ENCODE results near the gene FOXC2.

The FOXC2 gene

DNA sequence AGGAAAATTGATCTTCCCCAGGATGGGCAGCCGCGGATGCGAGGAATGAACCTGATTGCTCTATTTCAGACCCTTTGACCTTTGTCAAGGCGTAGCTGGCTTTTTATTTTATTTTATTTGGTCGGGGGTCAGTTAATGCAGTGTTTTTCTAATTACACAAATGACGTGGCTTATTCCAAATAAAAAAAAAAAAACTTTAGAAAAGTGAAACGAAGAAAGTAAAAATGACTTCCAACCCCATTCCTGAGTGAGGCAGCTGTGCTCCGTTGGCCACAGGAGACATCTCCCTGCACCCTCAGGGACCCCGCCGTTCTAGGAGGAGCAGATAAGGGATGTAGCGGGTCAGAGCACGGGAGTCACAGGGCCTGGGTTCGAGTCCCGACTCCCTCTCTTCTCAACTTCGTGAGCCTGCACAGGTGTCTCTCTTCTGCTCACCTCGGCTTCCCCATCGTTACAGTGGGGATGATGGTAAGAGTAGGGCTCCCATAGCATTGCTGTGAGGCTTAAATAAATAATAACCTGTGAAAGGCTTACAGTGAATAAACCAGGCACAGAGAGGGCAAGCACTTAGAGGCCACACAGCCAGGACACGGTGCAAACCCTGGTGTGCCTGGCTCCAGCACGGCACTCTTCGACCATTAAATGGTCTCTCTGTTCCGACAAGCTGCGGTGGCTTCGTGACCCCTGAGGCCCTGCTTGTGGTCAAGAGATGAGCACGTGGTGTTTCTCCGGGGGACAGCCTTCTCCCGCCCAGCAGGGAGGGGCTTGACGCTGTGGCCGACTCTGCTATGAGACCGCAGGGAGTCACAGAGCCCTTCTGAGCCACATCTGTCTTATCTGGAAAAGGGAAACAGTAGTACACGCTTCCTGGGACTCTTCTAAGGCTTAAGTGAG, 46.1 kb upstream of the FOXC2 start:
- TF ChIP-seq, protein P1, sequence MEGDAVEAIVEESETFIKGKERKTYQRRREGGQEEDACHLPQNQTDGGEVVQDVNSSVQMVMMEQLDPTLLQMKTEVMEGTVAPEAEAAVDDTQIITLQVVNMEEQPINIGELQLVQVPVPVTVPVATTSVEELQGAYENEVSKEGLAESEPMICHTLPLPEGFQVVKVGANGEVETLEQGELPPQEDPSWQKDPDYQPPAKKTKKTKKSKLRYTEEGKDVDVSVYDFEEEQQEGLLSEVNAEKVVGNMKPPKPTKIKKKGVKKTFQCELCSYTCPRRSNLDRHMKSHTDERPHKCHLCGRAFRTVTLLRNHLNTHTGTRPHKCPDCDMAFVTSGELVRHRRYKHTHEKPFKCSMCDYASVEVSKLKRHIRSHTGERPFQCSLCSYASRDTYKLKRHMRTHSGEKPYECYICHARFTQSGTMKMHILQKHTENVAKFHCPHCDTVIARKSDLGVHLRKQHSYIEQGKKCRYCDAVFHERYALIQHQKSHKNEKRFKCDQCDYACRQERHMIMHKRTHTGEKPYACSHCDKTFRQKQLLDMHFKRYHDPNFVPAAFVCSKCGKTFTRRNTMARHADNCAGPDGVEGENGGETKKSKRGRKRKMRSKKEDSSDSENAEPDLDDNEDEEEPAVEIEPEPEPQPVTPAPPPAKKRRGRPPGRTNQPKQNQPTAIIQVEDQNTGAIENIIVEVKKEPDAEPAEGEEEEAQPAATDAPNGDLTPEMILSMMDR (IDR thresholded peaks at IDR 0.05; ENCODE audit: low read depth, low read length) = no peak
- no peaks in the 10 kb centered on the region for H3K9me3 ChIP-seq (ENCODE audit: severe bottlenecking)
- no peaks in the 10 kb centered on the region for H3K36me3 ChIP-seq
- no peak overlapping the region for H3K27ac ChIP-seq
- no peak for DNase-seq
- peaks cover 27% of the 10 kb centered on the region for H3K27me3 ChIP-seq (ENCODE audit: insufficient read depth, low read depth, severe bottlenecking)
- no peak overlapping the region for H3K4me3 ChIP-seq (ENCODE audit: low read depth, low read length)

GRCh38 chr16:86521236-86522197, 45.1 kb upstream of the FOXC2 start:
- TF ChIP-seq, protein P1 (IDR thresholded peaks at IDR 0.05; ENCODE audit: low read depth, low read length) = no peak
- Histone ChIP-seq H3K27me3 (ENCODE audit: insufficient read depth, low read depth, severe bottlenecking) (peaks cover 18% of the 10 kb centered on the region), H3K27ac (no peak overlapping the region), H3K4me3 (ENCODE audit: low read depth, low read length) (no peak overlapping the region), H3K9me3 (ENCODE audit: severe bottlenecking) (no peaks in the 10 kb centered on the region), H3K36me3 (no peaks in the 10 kb centered on the region)
- DNase-seq = no peak

- no peak overlapping the region for H3K27ac ChIP-seq
- H3K36me3 ChIP-seq = no peaks in the 10 kb centered on the region
- H3K27me3 ChIP-seq (ENCODE audit: insufficient read depth, low read depth, severe bottlenecking) = peaks cover 7% of the 10 kb centered on the region
- no peak for DNase-seq
- no peak overlapping the region for H3K4me3 ChIP-seq (ENCODE audit: low read depth, low read length)
- H3K9me3 ChIP-seq (ENCODE audit: severe bottlenecking) = no peaks in the 10 kb centered on the region
- TF ChIP-seq, protein P1 (IDR thresholded peaks at IDR 0.05; ENCODE audit: low read depth, low read length) = no peak
These were observed 44.0 kb upstream of the FOXC2 start for GRCh38 chr16:86522634-86523033.

GRCh38 chr16:86523166-86523740, 43.4 kb upstream of the FOXC2 start:
- Histone ChIP-seq H3K4me3 (ENCODE audit: low read depth, low read length) (no peak overlapping the region), H3K9me3 (ENCODE audit: severe bottlenecking) (no peaks in the 10 kb centered on the region), H3K27ac (no peak overlapping the region), H3K36me3 (no peaks in the 10 kb centered on the region), H3K27me3 (ENCODE audit: insufficient read depth, low read depth, severe bottlenecking) (peaks cover 2% of the 10 kb centered on the region)
- DNase-seq = no peak
- TF ChIP-seq, protein P1 (IDR thresholded peaks at IDR 0.05; ENCODE audit: low read depth, low read length) = no peak

DNA sequence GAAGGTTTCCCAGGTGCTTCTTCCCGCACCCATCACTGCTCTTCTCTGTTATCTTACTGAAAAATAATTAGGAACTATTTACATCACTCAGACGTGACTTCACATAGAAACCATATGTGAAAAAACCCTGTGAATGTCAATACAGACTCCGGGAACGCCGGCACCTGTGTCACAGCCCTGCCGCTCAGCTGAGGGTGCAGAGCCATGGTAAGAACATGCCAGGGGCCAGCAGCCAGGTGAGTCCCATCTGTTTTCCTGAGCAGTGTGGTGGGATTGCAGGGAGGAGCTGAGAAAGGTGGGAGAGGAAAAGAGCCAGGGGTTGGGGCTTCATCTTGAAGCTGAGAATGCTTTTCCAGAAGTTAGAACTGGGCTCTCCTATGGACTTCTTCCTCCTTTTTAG, 42.6 kb upstream of the FOXC2 start:
- no peak overlapping the region for H3K27ac ChIP-seq
- H3K9me3 ChIP-seq (ENCODE audit: severe bottlenecking) = no peaks in the 10 kb centered on the region
- TF ChIP-seq, protein P1 (IDR thresholded peaks at IDR 0.05; ENCODE audit: low read depth, low read length) = no peak
- DNase-seq = no peak
- H3K27me3 ChIP-seq (ENCODE audit: insufficient read depth, low read depth, severe bottlenecking) = no peaks in the 10 kb centered on the region
- no peak overlapping the region for H3K4me3 ChIP-seq (ENCODE audit: low read depth, low read length)
- H3K36me3 ChIP-seq = no peaks in the 10 kb centered on the region

Measured in WERI-Rb-1 (cell line).